Testis (tissue), 2 donors: Measurements from ENCODE around the gene VPS36.

Experiments used
- CTCF ChIP-seq, 3 experiments: fragments of 450-650 bp in 2 of 3; fragments of 200-600 bp in 1 of 3; sonication (generic) in 1 of 3; IDR thresholded peaks; one replicate each; pipeline ENCODE4 v1.5.1; 2016 to 2019; ENCODE audit warnings: antibody characterized with exemption in 3 of 3, mild to moderate bottlenecking in 2 of 3, moderate library complexity in 1 of 3
- POLR2A ChIP-seq: fragments of 450-650 bp; IDR thresholded peaks from one replicate; pipeline ENCODE4 v1.6.1; 2017; ENCODE audit warnings: antibody characterized with exemption, mild to moderate bottlenecking, moderate library complexity

DNA sequence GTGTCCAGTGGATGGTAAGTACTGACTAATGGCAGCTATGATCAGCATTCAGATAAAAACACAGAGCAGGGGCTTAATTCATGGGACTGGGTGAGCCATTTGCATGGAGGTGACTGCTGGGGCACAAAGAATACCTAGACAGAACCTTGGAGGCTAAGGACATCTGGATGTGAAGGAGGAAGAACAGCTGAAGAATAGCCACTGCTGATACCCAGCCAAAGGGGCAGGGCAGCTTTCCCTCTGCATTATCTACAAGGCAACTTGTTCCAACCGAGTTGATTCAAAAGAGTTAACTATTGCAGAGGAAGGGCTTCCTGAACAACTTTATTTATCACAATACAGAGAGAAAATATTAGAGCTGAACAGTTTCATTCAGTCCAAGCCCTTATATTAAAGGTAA lies 31.4 kb downstream of the VPS36 start:
- TF ChIP-seq CTCF (IDR thresholded peaks at IDR 0.05) (no peak), POLR2A (no peak)
